HL-60 (cell line): ENCODE data around the gene SCYL2.
"Not testable (repeated sequence)": the region's sequence is repeated elsewhere in the genome, so short reads cannot be mapped to it uniquely, and the experiment has no call there.

Experiments used
- DNase-seq, 2 experiments: peaks; one replicate each; pipeline ENCODE4 v3.0.0-alpha.2; 2010 to 2020; ENCODE audit warnings: low read depth in 1 of 2, low spot score in 1 of 2
- H3K27ac ChIP-seq: fragments of 250-450 bp; sonication (Bioruptor Pico); replicated peaks from 2 replicates; pipeline ENCODE4 v1.5.1; 2020; ENCODE audit warnings: mild to moderate bottlenecking, moderate library complexity
- H3K27me3 ChIP-seq: fragments of 250-450 bp; sonication (Bioruptor Pico); 2 replicates; pipeline ENCODE4 v1.5.1; 2021; ENCODE audit warnings: mild to moderate bottlenecking, moderate library complexity; ENCODE audit not compliant: insufficient read depth, poor library complexity, severe bottlenecking
- H3K4me3 ChIP-seq: replicated peaks from 2 replicates; pipeline ENCODE4 v1.5.1; 2011; ENCODE audit warnings: mild to moderate bottlenecking, control low read depth, low read length; ENCODE audit not compliant: insufficient read depth
- CTCF ChIP-seq: IDR thresholded peaks from one replicate; pipeline ENCODE4 v1.5.1; 2011; ENCODE audit warnings: low read length, control low read depth, inconsistent platforms; ENCODE audit not compliant: insufficient read depth
- GABPA ChIP-seq: IDR thresholded peaks from 2 replicates; pipeline ENCODE4 v1.6.1; 2012; ENCODE audit warnings: low read depth
- POLR2AphosphoS5 ChIP-seq: IDR thresholded peaks from 2 replicates; pipeline ENCODE4 v1.6.1; 2012; ENCODE audit warnings: low read depth
- REST ChIP-seq: IDR thresholded peaks from 2 replicates; pipeline ENCODE4 v1.6.1; 2012; ENCODE audit warnings: low read depth; ENCODE audit not compliant: insufficient replicate concordance
- SPI1 ChIP-seq: IDR thresholded peaks from 2 replicates; pipeline ENCODE4 v1.6.1; 2012; ENCODE audit warnings: low read depth, mild to moderate bottlenecking, borderline replicate concordance

The SCYL2 gene

GRCh38 chr12:100263131-100263530 is 3.8 kb upstream of the SCYL2 start:
- Histone ChIP-seq H3K27ac (no peak overlapping the region), H3K4me3 (no peak overlapping the region), H3K27me3 (no peaks in the 10 kb centered on the region)
- no peak for TF ChIP-seq CTCF
- no peak for TF ChIP-seq POLR2AphosphoS5
- no peak for TF ChIP-seq GABPA
- TF ChIP-seq SPI1, result no peak
- no peak for TF ChIP-seq REST
- DNase-seq, result no peak

DNA sequence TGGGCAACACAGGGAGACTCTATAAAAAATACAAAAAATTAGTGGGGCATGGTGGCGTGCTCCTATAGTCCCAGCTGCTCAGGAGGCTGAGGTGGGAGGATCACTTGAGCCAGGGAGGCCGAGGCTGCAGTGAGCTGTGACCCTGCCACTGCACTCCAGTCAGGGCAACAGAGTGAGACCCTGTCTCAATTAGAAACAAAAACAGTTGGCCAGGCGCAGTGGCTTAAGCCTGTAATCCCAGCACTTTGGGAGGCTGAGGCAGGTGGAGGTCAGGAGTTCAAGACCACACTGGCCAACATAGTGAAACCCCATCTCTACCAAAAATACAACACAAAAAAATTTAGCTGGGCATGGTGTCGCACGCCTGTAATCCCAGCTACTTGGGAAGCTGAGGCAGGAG is 1.9 kb upstream of the SCYL2 start:
- DNase-seq, H3K27me3 ChIP-seq, H3K4me3 ChIP-seq, H3K27ac ChIP-seq: not testable (repeated sequence)

- Histone ChIP-seq H3K27ac (peak overlapping the region; percentile 85), H3K27me3 (no peaks in the 10 kb centered on the region), H3K4me3 (peak overlapping the region; percentile 64)
- TF ChIP-seq SPI1 (no peak), POLR2AphosphoS5 (no peak), GABPA (no peak), CTCF (no peak), REST (no peak)
- DNase-seq, result no peak
These were observed 1.0 kb upstream of the SCYL2 start for GRCh38 chr12:100265732-100266584.

DNA sequence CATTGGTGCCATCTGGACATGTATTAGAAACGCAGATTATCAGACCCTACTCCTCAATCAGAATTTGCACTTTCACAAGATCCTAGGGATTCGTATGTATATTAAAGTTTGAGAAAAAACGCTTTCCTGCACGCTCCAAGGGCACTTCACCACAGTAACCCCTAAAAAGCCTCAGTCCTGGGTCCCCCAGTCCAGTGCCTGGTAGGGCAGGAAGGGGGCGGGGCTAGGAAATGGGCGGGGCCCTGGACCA is 467 bp upstream of the SCYL2 start:
- H3K27ac ChIP-seq, result peak overlapping the region; percentile 85
- peak overlapping the region; percentile 64 for H3K4me3 ChIP-seq
- TF ChIP-seq SPI1 (no peak), CTCF (no peak), GABPA (no peak), REST (no peak), POLR2AphosphoS5 (no peak)
- DNase-seq, result no peak
- H3K27me3 ChIP-seq, result no peaks in the 10 kb centered on the region
